Measurements from ENCODE around the gene FARS2.

The FARS2 gene

DNA sequence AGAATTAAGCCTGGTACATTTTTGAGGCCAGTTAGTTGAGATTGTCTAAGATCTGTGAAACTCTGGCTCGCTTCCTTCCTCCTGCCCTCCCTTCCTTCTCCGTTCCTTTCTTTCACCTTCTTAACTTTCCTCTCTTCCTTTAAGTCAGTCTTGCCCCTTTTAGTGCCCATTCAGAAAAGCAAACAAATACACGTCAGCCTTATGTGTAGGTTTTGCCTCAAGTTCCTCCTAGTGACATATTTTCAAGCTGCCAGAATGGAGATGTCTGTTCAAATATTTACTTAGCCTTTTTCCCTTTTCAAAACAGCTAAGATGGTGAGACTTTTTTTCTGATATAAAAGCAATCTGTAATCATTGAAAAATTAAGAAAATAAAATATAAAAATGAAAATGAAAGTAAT lies 178.4 kb downstream of the FARS2 start:
- no peak for DNase-seq

DNA sequence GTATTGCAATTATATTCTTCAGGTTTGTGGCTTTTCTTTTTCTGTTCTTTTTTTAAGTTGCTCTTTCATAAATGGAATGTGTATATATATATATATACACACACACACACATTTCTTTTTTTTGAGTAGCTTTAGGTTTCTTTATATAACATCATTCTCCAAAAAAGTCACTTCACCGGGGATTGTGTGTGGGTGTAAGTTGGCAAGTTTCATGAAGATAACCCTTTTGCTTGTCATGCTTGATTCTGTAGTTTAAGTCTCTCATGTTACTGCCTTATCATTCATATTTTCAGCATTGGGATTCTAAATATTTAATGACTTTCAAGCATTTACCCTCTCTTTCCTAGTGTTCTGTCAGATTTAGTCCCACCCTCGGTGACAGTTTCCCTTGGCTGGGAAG lies 181.0 kb downstream of the FARS2 start:
- DNase-seq = no peak

DNA sequence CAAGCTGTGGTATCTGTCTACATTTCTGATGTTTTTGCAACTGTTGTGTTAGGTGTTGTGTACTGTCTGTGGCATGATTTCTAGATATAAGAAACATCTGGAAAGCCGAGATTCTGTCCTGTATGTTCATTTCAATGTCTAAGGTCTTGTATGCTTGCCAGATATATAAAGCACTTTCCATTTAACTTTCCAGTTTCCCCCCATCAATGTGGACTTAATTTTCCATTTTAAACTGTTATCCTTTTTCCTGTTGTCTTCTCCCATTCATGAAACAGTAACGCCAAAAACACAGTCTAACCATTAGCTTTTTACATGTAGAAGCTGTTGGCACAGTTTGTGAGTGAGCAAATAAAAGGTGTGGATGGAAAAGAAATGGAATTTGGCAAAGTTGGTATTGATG lies 181.6 kb downstream of the FARS2 start:
- DNase-seq = no peak

DNA sequence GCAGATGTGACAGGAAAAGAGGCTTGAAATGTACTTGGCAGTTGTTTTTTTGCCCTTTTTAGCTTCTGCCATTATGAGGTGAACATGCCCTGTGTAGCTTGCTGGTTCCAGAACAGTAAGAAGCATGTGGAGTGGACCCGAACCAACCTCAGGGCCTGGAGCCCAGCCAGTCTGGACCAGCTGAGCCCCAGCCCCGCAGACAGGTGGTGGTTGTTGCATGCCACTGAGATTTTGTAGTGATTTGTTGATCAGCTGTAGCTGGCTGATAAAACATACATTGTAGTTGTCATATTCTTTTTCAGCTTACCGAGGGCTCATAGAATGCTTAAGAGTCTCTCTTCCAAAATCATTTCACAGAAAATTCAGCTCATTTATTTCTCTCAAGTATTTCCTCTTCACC lies 182.2 kb downstream of the FARS2 start:
- DNase-seq = no peak

DNA sequence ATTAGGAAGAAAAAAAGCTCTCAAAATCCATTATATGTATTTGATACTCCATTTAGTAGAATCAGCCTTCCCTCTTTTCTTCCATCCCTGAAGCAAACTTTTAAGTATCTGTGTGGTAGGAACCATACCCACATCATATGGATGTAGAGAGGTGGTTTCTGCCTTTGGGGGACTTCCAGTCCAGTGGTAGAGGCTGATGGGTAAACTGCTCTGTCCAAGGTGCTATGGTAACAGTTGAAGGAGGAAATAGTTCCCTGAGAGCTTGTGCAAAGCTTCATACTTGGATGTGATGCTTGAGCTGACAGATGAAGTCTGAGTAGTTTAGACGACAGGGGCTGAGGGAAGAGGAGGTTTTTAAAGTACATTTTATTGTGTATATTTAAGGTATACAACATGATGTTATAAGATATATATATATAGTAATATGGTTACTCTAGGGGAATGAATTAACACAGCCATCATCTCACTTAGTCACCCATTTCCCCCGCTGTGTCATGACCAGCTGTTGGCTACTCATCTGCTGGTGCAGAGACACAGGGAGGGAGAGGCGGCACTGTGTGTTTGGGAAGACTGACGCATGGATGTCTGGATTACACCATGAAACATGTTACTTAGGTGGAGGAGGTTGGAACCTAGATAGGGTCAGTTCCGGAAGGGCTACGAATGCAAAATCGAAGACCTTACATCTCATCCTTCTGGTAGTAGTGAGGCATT lies 185.2 kb downstream of the FARS2 start:
- no peak for DNase-seq

DNA sequence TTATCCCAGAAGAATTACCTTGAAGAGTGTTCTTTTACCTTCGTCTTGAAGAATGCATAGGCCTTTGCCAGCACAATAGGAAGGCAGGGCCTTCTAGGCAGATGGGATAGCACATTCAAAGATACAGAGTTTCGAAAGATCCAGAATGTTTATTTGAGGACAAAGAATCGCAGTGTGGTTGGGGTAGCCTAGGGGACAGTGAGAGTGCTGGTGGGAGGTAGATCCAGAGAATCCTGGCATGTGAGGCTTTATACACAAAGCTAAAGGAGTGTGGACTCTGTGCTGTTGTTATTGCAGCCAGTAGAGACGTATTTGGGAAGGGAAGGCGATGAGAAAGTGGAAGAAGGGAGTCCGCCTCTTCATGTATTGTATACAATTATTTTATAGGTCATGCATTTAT lies 186.6 kb downstream of the FARS2 start:
- no peak for DNase-seq

DNA sequence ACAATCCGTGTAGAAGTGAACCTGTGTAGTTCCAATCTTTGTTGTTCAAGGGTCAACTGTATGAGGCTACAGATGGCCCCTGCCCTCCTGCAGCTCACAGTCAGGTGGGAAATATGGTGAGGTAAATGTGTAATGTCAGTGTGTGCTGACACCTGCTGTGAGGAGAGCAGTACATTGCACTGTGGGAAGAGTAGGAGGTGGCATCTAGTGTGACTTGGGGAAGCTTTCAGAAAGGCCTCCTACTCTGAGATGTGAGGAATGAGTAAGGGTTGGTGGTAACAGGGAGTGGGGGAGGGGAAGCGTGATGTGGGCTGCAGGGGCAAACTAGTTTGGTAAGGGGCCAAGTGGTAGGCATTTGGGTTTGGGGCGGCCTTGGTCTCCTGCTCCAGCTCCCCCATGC lies 188.8 kb downstream of the FARS2 start:
- no peak for DNase-seq

DNA sequence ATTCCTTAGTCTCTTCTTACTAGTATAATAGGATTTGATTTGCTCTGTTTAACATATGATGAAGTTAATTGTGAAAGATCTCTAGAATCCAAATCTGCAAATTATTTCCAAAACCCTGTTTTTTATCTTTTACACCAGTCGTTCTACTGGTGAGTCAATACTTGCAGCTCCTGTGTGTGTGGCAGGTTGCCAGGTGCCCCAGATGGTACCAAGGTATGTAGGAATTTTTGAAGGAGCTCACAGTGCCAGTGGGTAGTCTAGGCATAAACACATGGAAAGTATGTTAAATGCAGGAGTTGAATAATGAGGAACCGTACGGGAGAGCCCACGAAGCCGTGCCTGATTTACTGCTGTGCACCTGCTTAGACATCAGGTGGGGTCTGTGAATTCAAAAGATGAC lies 192.2 kb downstream of the FARS2 start:
- DNase-seq = no peak

DNA sequence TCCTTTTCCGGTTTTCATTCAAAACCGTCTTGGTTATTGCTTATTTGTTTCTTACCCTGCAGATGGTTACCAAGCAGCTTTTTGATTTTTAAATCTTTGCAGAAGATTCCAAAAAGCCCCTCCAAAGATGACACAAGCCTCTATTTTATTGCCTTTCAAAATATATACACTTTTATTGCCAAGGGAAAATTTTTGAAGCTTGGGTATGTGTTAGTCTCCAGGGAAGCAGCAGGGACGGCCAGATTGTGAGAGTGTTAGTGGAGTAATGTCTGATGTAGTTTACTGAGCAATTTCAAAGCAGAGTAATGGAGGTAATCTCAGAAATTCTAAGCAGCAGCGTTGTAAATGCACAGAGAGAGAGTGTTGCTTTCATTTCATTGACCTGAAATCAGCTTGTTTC lies 193.8 kb downstream of the FARS2 start:
- no peak for DNase-seq

DNA sequence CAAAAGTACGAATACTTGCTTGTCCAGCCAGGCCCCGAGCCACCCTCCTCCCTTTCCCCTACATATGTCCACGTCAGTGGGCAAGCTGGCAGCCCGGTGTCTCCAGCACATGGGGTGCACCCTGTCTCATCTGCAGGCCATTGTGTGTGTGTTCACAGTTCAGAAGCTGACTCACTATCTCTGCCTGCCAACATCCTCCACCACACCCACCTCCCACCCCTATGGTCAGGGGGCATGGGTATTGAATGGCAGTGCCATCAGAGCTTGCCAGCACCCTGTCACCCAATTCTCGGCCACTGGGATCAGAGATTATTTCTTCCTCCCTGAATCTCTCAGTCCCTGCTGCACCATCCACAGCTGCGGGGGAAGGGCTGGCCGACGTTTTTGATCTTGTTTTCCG lies 195.7 kb downstream of the FARS2 start:
- DNase-seq = no peak

DNA sequence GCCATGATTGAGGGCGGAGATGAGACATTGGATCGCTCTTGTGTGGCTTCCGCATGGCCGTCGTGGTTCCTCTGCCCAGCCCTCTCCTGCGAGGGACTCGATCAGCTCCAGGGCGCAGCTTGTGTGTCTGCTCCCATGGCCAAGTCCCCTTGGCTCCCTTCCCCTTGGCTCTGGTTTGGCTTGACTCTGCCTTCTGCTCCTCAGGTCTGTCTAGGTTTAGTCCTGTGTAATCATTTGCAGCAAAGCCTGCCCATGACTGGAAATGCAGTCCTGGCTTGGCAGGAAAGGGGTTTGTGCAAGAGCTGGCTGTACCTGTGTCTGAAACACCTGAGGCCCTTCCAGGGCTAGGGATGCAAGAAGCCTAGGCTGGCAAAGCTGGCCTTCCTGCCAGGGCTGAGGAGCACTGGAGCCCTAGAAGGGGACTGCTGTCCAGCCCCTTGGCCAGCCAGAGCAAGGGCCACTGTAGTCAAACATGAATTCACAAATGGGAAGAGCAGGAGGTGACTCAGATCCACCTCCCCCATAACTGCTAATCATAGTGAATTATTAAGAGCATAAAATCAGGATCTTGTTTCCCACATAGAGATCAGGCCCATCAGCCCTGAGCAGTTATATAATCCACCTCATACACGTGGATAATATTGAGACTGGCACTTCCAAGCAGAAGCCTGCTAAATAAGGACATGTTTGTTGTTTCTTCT lies 196.8 kb downstream of the FARS2 start:
- DNase-seq = peak; percentile 81

DNA sequence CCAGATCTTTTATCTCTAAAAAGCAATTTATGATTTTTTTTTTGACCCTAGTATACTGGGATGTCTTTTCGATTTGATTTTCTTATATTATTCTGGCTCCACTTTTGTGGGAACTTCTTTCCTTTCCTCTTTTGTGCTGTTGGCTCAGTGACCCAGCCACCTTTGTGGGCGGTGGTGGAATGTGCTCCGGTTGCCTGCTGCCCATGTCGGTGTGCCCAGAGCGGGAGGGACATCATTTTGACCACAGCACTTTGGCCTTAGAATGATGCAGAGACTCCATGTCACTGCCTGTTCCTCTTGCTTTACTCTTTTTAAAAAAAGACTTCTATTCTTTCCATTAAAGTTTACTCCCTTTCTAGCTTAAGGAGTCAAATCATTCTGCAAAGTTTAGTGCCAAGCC lies 198.0 kb downstream of the FARS2 start:
- DNase-seq = no peak

DNA sequence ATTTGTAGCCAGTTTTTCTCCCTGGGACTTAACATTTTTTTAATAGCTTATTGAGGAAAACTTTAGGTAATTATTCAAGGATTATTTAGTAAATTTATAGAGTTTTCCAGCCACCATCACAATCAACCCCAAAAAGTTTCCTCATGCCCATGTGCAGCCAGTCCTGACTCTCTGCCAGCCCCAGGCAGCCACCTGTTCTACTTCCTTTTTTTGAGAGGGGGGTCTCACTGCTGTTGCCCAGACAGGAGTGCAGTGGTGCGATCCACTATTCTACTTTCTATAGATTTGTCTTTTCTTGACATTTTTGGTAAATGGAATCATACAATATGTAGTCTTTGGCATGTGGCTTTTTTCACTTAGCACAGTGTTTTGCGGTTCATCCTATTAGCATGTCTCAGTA lies 200.1 kb downstream of the FARS2 start:
- DNase-seq = no peak

DNA sequence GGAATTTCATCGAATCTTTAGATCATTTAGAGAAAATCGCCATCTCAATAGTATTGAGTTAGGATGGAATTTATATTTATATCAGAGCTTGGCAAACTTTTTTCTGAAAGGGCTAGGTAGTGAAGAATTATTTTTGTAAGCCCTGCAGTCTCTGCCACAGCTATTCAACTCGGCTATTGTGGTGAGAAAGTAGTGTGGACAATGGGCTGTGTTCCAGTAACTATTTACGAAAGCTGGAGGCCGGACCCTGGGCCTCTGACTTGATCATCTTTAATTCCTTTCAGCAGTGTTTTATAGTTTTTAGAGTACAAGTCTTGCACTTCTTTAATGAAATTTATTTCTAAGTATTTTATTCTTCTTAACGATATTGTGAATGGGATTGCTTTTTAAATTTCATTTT lies 201.5 kb downstream of the FARS2 start:
- DNase-seq = no peak

DNA sequence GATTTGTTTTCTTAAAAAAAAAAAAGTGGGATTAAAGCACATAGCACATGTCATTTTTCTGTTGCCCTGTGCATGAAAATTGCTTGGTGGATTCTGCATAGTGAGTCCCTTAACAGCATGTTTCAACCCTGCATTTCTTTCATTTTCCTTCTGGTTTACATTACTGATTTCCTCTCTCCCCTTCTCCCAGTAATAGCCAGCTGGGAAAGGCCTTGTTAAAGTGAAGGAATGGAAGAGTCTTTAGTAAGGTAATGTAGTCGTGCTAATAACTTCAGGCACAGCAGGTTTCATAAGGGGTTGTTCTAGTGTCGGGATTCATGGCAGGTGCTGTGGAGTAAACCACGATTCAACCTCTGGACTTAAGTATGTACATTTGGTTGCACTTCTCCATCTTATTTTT lies 202.4 kb downstream of the FARS2 start:
- DNase-seq = no peak

DNA sequence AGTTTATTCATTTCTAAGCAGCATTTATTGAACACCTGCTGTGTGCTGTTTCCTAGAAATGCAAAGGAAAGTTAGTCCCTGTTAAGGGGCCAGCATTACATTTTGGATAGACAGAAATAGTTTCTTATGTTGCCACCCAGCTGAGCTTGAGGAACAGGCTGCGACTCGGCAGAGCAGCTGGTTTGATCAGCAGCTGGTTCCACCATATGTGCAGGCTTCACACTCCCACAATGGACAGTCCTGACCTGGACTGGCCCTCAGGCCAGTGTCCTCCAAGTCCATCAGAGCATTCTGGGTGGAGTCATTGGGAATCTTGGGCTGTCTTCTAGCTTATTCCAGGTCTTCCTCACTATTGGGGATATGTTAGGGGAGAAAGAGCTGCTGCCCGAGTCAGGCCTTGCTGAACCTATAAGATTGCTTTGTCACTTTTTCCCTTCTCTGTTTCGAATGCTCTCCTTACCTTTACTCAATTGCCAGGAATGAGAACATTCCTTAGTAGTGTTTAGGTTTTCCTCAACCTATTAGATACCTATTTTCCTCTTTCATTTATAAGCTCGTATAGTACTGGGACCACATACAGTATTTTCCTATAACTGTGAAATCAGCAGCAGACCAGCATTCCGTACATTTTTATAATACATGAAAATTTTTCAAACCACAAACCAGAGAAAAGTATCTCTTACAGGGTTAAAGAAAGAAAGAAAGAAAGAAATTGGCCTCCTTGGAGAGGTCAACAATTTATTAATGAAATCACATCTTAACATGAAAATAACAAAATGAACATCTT lies 203.0 kb downstream of the FARS2 start:
- DNase-seq = no peak

DNA sequence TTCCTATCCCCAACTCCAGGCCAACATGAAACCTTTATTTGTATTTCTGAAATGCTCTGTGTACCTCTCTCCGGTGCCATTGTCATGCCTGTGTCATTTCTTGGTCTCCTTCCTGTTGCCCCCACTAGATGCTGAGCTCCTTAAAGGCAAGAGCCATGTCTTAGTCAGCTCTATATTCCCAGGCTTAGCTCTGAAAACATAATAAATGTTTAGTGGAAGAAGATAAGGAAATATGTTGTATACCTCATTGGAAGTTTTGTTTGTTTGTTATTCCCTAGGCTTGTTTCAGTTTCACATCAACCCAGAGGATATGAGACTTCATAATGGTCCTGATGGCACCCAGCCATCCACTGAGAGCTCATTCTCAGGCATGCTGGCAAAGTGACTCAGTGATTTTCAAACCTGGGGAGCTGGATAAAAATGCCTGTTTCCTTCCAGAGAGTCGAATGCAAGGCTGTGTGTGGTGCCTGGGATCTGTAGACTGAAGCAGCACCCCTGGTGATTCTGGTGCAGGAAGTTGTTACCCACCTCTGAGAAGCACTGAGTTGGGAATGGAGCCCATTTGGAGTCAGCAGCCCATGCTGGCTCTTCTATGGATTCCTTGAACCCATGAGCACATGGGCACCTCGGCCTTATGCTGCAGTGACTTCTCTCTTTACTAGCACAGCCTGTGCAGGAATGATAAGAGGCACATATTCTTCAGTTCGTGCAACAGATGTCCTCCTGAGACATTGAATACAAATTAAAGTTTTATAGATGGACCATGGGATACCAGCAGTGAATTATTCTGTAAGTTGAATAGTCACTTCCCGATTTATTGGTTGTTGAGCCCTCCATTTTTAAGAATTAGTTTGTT lies 205.2 kb downstream of the FARS2 start:
- no peak for DNase-seq

DNA sequence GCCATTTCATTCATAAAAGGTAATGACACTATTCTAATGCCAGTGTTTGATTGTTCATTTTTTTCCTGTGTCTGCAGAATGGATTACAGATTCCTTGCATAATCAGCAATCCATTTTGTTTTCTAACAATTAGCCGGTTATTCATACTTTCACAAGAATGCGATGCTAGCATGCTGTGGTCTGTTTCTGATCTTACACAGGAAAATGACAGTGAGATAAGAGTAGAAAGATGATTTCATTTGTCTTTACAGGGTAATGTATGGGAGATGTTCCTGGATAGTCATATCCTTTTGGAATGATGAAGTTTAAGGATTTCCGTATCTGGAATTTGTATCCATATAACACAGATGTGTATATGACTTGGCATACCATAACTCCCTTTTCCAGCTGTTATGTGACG lies 207.3 kb downstream of the FARS2 start:
- no peak for DNase-seq

DNA sequence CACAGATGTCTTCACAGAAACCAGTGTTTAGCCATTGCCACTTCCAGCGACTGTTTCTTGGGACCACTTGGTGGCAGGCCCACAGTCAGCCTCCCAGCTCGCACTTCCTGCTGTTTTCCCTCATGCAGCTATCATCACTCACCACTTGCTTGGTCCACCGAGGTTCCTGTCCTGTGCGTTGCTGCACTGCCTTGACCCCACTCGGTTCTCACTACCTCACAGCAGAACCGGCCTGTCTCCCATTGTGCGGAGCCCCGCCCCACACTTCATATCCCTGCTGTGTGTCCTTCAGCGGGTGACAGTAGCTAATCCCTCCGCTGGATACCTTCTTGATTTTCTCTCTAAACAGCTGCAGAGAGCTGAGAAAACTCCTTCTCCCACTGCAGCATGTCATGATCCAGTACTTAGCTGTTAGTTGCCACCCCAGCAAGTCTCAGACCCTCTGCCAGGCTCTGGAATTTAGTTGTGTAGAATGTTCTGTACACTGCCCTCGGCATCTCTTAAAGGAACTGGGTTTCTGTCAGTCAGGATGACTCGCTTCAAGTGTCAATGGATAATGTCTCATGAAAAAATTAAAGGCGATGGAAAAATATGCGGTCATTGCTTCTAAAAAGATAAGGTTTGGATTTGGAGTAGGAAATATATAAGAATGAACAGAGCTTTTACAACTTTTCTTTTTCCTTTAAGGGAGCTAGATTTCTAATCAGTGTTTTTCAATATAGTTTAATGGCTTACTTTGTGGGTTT lies 208.0 kb downstream of the FARS2 start:
- DNase-seq = no peak

DNA sequence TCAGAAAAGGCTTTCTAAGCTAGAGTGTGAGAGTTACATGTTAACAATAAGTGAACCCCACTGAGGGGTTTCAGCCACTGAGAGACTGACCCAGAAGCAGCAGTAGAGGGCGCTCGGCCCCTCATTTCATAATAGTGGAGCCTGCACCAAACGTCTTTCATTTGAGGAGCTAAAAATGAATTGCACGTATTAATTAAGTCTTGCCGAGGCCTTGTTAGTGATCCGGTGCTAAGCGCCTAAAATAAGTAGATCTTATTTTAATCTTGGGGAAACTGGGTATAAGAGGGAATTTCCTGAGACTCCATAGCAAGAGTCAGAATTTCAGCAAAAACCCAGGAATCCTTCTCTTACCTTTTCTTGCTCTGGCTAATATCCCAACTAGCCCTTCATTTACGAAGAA lies 209.7 kb downstream of the FARS2 start:
- peak; percentile 48 for DNase-seq

DNA sequence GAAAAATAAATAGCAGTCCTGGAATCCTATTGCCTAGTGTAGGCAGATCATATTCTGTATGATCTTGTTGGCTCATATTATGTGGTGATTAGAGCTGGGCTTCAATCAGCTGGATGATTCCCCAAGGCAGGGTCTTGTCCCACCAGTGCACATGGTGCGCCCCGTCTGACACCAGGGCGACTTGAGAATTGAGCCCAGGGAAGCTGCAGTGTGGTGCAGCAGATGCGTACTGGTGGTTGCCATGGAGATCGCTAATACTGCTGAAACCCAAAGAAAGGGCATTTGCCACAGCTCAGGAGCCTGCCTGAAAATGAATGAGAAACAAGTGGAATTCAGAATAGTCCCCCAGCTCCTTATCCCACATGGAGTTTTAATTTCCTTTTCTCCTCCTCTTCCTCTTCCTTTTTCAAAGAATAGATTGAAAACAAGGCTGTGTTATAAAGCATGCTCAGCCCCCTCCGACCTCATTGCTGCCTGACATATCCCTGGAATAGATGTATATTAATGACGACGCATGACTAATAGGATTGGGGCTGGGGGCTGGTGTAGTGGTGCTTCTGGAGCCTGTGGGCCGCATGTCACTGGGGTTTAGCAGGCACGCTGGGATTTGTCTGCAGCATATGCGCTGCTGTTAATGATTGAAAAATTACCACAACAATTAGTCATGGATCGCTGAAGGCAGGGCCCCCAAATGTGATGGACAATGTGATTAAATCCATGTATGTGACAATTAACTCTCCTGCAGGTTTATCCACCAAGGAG lies 210.5 kb downstream of the FARS2 start:
- DNase-seq = no peak

DNA sequence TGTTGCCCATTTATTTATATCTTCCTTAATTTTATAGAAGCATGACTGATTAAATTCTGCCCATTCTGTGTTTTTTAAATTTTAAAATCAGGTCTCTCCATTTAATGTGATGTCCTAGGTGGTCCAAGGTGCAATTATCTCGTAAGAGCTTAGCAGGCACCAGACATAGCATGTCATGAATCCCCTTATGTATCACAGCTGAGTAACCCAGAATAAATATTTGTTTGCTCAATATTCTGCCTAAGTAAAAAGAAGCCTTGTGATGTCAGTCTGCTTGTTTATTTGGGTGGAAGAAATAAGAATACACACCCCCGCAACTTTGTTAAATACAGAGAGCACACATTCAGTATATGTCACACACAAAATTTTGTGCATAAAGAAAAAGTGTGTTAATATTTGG lies 211.3 kb downstream of the FARS2 start:
- DNase-seq = no peak

Data from left hindlimb (tissue), 1 donor.